ENCODE results near the gene DEPDC7.
"Not testable (repeated sequence)": the region's sequence is repeated elsewhere in the genome, so short reads cannot be mapped to it uniquely, and the experiment has no call there.

Gene DEPDC7

GRCh38 chr11:33045551-33046255, 30.0 kb downstream of the DEPDC7 start:
- Histone ChIP-seq H3K4me3 (ENCODE audit: low read depth, low read length) (no peak overlapping the region), H3K27me3 (ENCODE audit: insufficient read depth, low read depth, severe bottlenecking) (no peaks in the 10 kb centered on the region), H3K27ac (no peak overlapping the region), H3K36me3 (peaks cover 40% of the 10 kb centered on the region), H3K9me3 (ENCODE audit: severe bottlenecking) (no peaks in the 10 kb centered on the region)
- DNase-seq = no peak
- no peak for TF ChIP-seq CTCF (IDR thresholded peaks at IDR 0.05; ENCODE audit: low read depth, low read length)

GRCh38 chr11:33048701-33049100, 33.0 kb downstream of the DEPDC7 start:
- H3K27me3 ChIP-seq (ENCODE audit: insufficient read depth, low read depth, severe bottlenecking); H3K9me3 ChIP-seq (ENCODE audit: severe bottlenecking); DNase-seq; H3K27ac ChIP-seq; H3K4me3 ChIP-seq (ENCODE audit: low read depth, low read length): not testable (repeated sequence)
- H3K36me3 ChIP-seq = peaks cover 37% of the 10 kb centered on the region

GRCh38 chr11:33049565-33050408, 34.1 kb downstream of the DEPDC7 start:
- peak; percentile 17 for DNase-seq
- peaks cover 26% of the 10 kb centered on the region for H3K36me3 ChIP-seq
- H3K27ac ChIP-seq = peak overlapping the region; percentile 47
- H3K4me3 ChIP-seq (ENCODE audit: low read depth, low read length); H3K27me3 ChIP-seq (ENCODE audit: insufficient read depth, low read depth, severe bottlenecking); H3K9me3 ChIP-seq (ENCODE audit: severe bottlenecking): not testable (repeated sequence)

GRCh38 chr11:33052231-33052630, 36.6 kb downstream of the DEPDC7 start:
- TF ChIP-seq CTCF (IDR thresholded peaks at IDR 0.05; ENCODE audit: low read depth, low read length) = no peak
- no peak for DNase-seq
- Histone ChIP-seq H3K4me3 (ENCODE audit: low read depth, low read length) (no peak overlapping the region), H3K9me3 (ENCODE audit: severe bottlenecking) (no peaks in the 10 kb centered on the region), H3K36me3 (peaks cover 9% of the 10 kb centered on the region), H3K27me3 (ENCODE audit: insufficient read depth, low read depth, severe bottlenecking) (no peaks in the 10 kb centered on the region), H3K27ac (no peak overlapping the region)

GRCh38 chr11:33055375-33055774, 39.7 kb downstream of the DEPDC7 start:
- Histone ChIP-seq H3K27ac (peak overlapping the region; percentile 47), H3K27me3 (ENCODE audit: insufficient read depth, low read depth, severe bottlenecking) (no peaks in the 10 kb centered on the region), H3K4me3 (ENCODE audit: low read depth, low read length) (no peak overlapping the region), H3K9me3 (ENCODE audit: severe bottlenecking) (no peaks in the 10 kb centered on the region), H3K36me3 (peaks cover 21% of the 10 kb centered on the region)
- TF ChIP-seq CTCF (IDR thresholded peaks at IDR 0.05; ENCODE audit: low read depth, low read length) = no peak
- DNase-seq = no peak

GRCh38 chr11:33057284-33057683, 41.6 kb downstream of the DEPDC7 start:
- Histone ChIP-seq H3K9me3 (ENCODE audit: severe bottlenecking) (no peaks in the 10 kb centered on the region), H3K27me3 (ENCODE audit: insufficient read depth, low read depth, severe bottlenecking) (no peaks in the 10 kb centered on the region), H3K27ac (no peak overlapping the region), H3K4me3 (ENCODE audit: low read depth, low read length) (no peak overlapping the region), H3K36me3 (peaks cover 27% of the 10 kb centered on the region)
- no peak for DNase-seq
- no peak for TF ChIP-seq CTCF (IDR thresholded peaks at IDR 0.05; ENCODE audit: low read depth, low read length)

Measured in WERI-Rb-1 (cell line).